ENCODE results near the gene APCDD1L.

GRCh38 chr20:58467572-58468527, 47.3 kb downstream of the APCDD1L start:
- no peak for TF ChIP-seq POLR2A (IDR thresholded peaks at IDR 0.05; ENCODE audit: low read depth, low read length)
- TF ChIP-seq POLR2AphosphoS5 (IDR thresholded peaks at IDR 0.05; ENCODE audit: low read depth, low read length), result no peak
- no peak for TF ChIP-seq TAF1 (IDR thresholded peaks at IDR 0.05; ENCODE audit: low read depth, low read length)
- no peak for TF ChIP-seq SPI1 (IDR thresholded peaks at IDR 0.05; ENCODE audit: low read depth, low read length)
- no peak for TF ChIP-seq PAX5 (IDR thresholded peaks at IDR 0.05; ENCODE audit: insufficient read depth, low read length, severe bottlenecking)

Data from GM12891 (cell line).